Fibroblast of gingiva (primary cell): ENCODE results near the gene RAC2.
"Not testable (repeated sequence)": the region's sequence is repeated elsewhere in the genome, so short reads cannot be mapped to it uniquely, and the experiment has no call there.

Source experiments
- DNase-seq: peaks from one replicate; pipeline ENCODE4 v3.0.0-alpha.2; 2011; ENCODE audit warnings: low read depth

Gene RAC2

GRCh38 chr22:37234736-37235711 is 9.0 kb downstream of the RAC2 start:
- no peak for DNase-seq

GRCh38 chr22:37233751-37234631 is 10.1 kb downstream of the RAC2 start:
- DNase-seq: no peak

- not testable (repeated sequence) for DNase-seq
These were observed 10.7 kb downstream of the RAC2 start for GRCh38 chr22:37233371-37233750.

- DNase-seq: no peak
These were observed 11.7 kb downstream of the RAC2 start for GRCh38 chr22:37232140-37232998.

GRCh38 chr22:37231406-37232139 is 12.5 kb downstream of the RAC2 start:
- DNase-seq: no peak

GRCh38 chr22:37230673-37231405 is 13.2 kb downstream of the RAC2 start:
- DNase-seq: no peak

GRCh38 chr22:37229805-37230672 is 14.0 kb downstream of the RAC2 start:
- DNase-seq: no peak

- DNase-seq: peak; percentile 55
These were observed 14.9 kb downstream of the RAC2 start for GRCh38 chr22:37229012-37229804.

- no peak for DNase-seq
These were observed 15.7 kb downstream of the RAC2 start for GRCh38 chr22:37228106-37229011.

GRCh38 chr22:37226514-37226913 is 17.6 kb downstream of the RAC2 start:
- DNase-seq: no peak

GRCh38 chr22:37226087-37226486 is 18.0 kb downstream of the RAC2 start:
- DNase-seq: no peak

- DNase-seq: no peak
These were observed 18.6 kb downstream of the RAC2 start for GRCh38 chr22:37225481-37225880.

- no peak for DNase-seq
These were observed 19.2 kb downstream of the RAC2 start for GRCh38 chr22:37224757-37225420.

- no peak for DNase-seq
These were observed 20.0 kb downstream of the RAC2 start for GRCh38 chr22:37223965-37224551.

GRCh38 chr22:37222440-37222971 is 21.6 kb downstream of the RAC2 start:
- no peak for DNase-seq
